Ovary (tissue), 3 donors: ENCODE data around the gene RBM5.

ENCODE experiments used
- POLR2A ChIP-seq: fragments of 450-650 bp; IDR thresholded peaks from one replicate; pipeline ENCODE4 v1.6.1; 2017; ENCODE audit warnings: antibody characterized with exemption, mild to moderate bottlenecking, moderate library complexity
- TF ChIP-seq, protein P1 (sequence below), 3 donors: fragments of 450-650 bp in 2 of 3; fragments of 200-600 bp in 1 of 3; IDR thresholded peaks; one replicate each; pipeline versions ENCODE4 v1.5.1 to v1.8.0; 2016 to 2022; ENCODE audit warnings: antibody characterized with exemption in 3 of 3, mild to moderate bottlenecking in 1 of 3
- donor health status: DM: no; HTN: no; CAD: no.

- TF ChIP-seq, protein P1, sequence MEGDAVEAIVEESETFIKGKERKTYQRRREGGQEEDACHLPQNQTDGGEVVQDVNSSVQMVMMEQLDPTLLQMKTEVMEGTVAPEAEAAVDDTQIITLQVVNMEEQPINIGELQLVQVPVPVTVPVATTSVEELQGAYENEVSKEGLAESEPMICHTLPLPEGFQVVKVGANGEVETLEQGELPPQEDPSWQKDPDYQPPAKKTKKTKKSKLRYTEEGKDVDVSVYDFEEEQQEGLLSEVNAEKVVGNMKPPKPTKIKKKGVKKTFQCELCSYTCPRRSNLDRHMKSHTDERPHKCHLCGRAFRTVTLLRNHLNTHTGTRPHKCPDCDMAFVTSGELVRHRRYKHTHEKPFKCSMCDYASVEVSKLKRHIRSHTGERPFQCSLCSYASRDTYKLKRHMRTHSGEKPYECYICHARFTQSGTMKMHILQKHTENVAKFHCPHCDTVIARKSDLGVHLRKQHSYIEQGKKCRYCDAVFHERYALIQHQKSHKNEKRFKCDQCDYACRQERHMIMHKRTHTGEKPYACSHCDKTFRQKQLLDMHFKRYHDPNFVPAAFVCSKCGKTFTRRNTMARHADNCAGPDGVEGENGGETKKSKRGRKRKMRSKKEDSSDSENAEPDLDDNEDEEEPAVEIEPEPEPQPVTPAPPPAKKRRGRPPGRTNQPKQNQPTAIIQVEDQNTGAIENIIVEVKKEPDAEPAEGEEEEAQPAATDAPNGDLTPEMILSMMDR (IDR thresholded peaks at IDR 0.05), result no peak
- no peak for TF ChIP-seq POLR2A
These were observed 37.8 kb downstream of the RBM5 start for GRCh38 chr3:50126287-50127211.
